Psoas muscle (tissue), 8 donors: Measurements from ENCODE around the gene CDK1. TPM values are rescaled to one million over a fixed set of nuclear protein-coding genes. Genes with fewer than 3 reads are reported as not detected.

Source experiments
- ATAC-seq, 4 donors: fragments of 200-7000 bp; cut with Tn5 transposase; one replicate each; pipeline ENCODE4 v1.9.1; 2020; ENCODE audit warnings: moderate library complexity in 3 of 4, mild to moderate bottlenecking in 2 of 4
- DNase-seq, 2 donors: peaks; one replicate each; pipeline ENCODE4 v3.0.0-alpha.2; 2020
- H3K27ac ChIP-seq: fragments of 200-600 bp; one replicate; pipeline ENCODE4 v1.8.0; 2022
- H3K27me3 ChIP-seq, 3 donors: fragments of 200-600 bp in 1 of 3; one replicate each; pipeline versions ENCODE4 v1.6.1 to v1.8.0; 2013 to 2022; ENCODE audit warnings: low read length in 2 of 3, mild to moderate bottlenecking in 2 of 3, moderate library complexity in 1 of 3; ENCODE audit not compliant: insufficient read depth in 3 of 3
- H3K36me3 ChIP-seq, 2 donors: fragments of 200-600 bp in 1 of 2; one replicate each; pipeline versions ENCODE4 v1.6.1 to v1.8.0; 2013 to 2022; ENCODE audit warnings: low read depth in 1 of 2, mild to moderate bottlenecking in 1 of 2, moderate library complexity in 1 of 2; ENCODE audit not compliant: insufficient read depth in 1 of 2
- H3K4me1 ChIP-seq: fragments of 200-600 bp; one replicate; pipeline ENCODE4 v1.8.0; 2022
- H3K4me3 ChIP-seq: fragments of 200-600 bp; one replicate; pipeline ENCODE4 v1.8.0; 2022; ENCODE audit warnings: mild to moderate bottlenecking
- H3K9me3 ChIP-seq: fragments of 200-600 bp; one replicate; pipeline ENCODE4 v1.8.0; 2022
- CTCF ChIP-seq: fragments of 200-600 bp; IDR thresholded peaks from one replicate; pipeline ENCODE4 v1.8.0; 2022; ENCODE audit warnings: antibody characterized with exemption
- WGBS, 3 donors: extraction: QIAGEN DNeasy Blood & Tissue Kit; methylation state at CpG; one replicate each; pipeline versions ENCODE4 v1.1.6 to v1.1.7; 2013; 5-methylcytosine and 5-hydroxymethylcytosine counted together
- intact Hi-C, 2 donors: fragments of 100-400 bp; cut with DNase I; formaldehyde crosslinking; loops; one replicate each; pipeline versions ENCODE4 v1.11.0 to v1.14.2; 2022
- polyA plus RNA-seq, 3 donors: library from polyadenylated mRNA; stranded (reverse); fragments of 200-250 nt; gene quantifications; one replicate each; pipeline ENCODE4 v1.2.3, GENCODE V29; 2013
- total RNA-seq, 4 donors: library from RNA; stranded (reverse); fragmentation: NEBNext Ultra II Directional in 2 of 4; extraction: Animal tissue kit (Norgen Biotek cat#: 25700) in 2 of 4; gene quantifications; one replicate each; pipeline versions ENCODE4 v1.2.1 to v1.2.4, GENCODE V29; 2021 to 2023
- donor health status: healthy with polysubstance abuse.
- donor health status: DM: no; HTN: no; CAD: no; lungs with moderate emphysema.
- donor health status: Bipolar disorder and iron deficiency.
- donor health status: healthy.
- donor health status: DM: yes; HTN: yes; CAD: no.
- donor health status: DM: no; HTN: no; CAD: no.
- donor health status: DM: no; HTN: no; CAD: no.
- donor health status: DM: yes; HTN: yes; CAD: no.

The CDK1 gene
- total and polyA plus RNA-seq, 7 donors: 0.44 to 1.5 (median 0.60) TPM

GRCh38 chr10:60784641-60785040 is 6.4 kb downstream of the CDK1 start:
- H3K36me3 ChIP-seq: no peaks in the 10 kb centered on the region
- no peak overlapping the region for H3K27ac ChIP-seq
- H3K9me3 ChIP-seq: no peaks in the 10 kb centered on the region
- ATAC-seq: no peak
- no peak for TF ChIP-seq CTCF
- no peaks in the 10 kb centered on the region for H3K27me3 ChIP-seq
- intact Hi-C loops: no loop called here
- no peak for DNase-seq
- 93 to 96% (median 93%) methylated on average over 3 of the region's 3 CpGs for WGBS, 3 donors
- no peak overlapping the region for H3K4me3 ChIP-seq
- no peaks in the 10 kb centered on the region for H3K4me1 ChIP-seq

- intact Hi-C loops: no loop called here
- no peak for ATAC-seq
These were observed 10.3 kb downstream of the CDK1 start for GRCh38 chr10:60788544-60788943.

GRCh38 chr10:60789340-60789739 is 11.1 kb downstream of the CDK1 start:
- DNase-seq (no peak), ATAC-seq (no peak)
- Histone ChIP-seq H3K4me1 (no peaks in the 10 kb centered on the region), H3K4me3 (no peak overlapping the region), H3K27ac (no peak overlapping the region), H3K27me3 (no peaks in the 10 kb centered on the region), H3K9me3 (no peaks in the 10 kb centered on the region), H3K36me3 (no peaks in the 10 kb centered on the region)
- intact Hi-C loops: no loop called here
- 47 to 93% (median 73%) methylated on average over 4 of the region's 4 CpGs for WGBS, 3 donors
- TF ChIP-seq CTCF: no peak

More at GRCh38 chr10:60788544-60788943, 10.3 kb downstream of the CDK1 start:
- Histone ChIP-seq H3K27me3 (no peaks in the 10 kb centered on the region), H3K9me3 (no peaks in the 10 kb centered on the region), H3K36me3 (no peaks in the 10 kb centered on the region), H3K4me1 (no peaks in the 10 kb centered on the region), H3K4me3 (no peak overlapping the region), H3K27ac (no peak overlapping the region)
- no peak for TF ChIP-seq CTCF
- no peak for DNase-seq

GRCh38 chr10:60794953-60795352 is 16.7 kb downstream of the CDK1 start:
- H3K4me1 ChIP-seq: no peaks in the 10 kb centered on the region
- intact Hi-C loops: no loop called here
- H3K27me3 ChIP-seq: no peaks in the 10 kb centered on the region
- WGBS, 3 donors: 90 to 93% (median 91%) methylated on average over 4 of the region's 4 CpGs
- H3K36me3 ChIP-seq: no peaks in the 10 kb centered on the region
- ATAC-seq (peak in 1 of 4 donors; percentile 8), DNase-seq (no peak)
- no peak overlapping the region for H3K4me3 ChIP-seq
- no peak for TF ChIP-seq CTCF
- no peaks in the 10 kb centered on the region for H3K9me3 ChIP-seq
- peak overlapping the region; percentile 59 for H3K27ac ChIP-seq

GRCh38 chr10:60795465-60796202 is 17.4 kb downstream of the CDK1 start:
- no peaks in the 10 kb centered on the region for H3K9me3 ChIP-seq
- ATAC-seq: peak; percentile 57 to 90 (median 84)
- H3K4me3 ChIP-seq: no peak overlapping the region
- H3K36me3 ChIP-seq: no peaks in the 10 kb centered on the region
- H3K27me3 ChIP-seq: no peaks in the 10 kb centered on the region
- DNase-seq: no peak
- H3K27ac ChIP-seq: peak overlapping the region; percentile 59
- no peaks in the 10 kb centered on the region for H3K4me1 ChIP-seq
- intact Hi-C loops: no loop called here
- TF ChIP-seq CTCF: no peak
- 66 to 87% (median 70%) methylated on average over 3 of the region's 3 CpGs for WGBS, 3 donors
